Adipocyte (in vitro differentiated cells): ENCODE data around the gene NAGLU.
A peak's percentile ranks its signal among the peaks of the same experiment; 100 is the strongest.

Source experiments
- DNase-seq: peaks from one replicate; pipeline ENCODE4 v3.0.0-alpha.2; 2015; ENCODE audit warnings: low read depth
- H3K27me3 ChIP-seq: replicated peaks from 2 replicates; pipeline ENCODE4 v1.7.0; 2013; ENCODE audit warnings: mild to moderate bottlenecking, low read length, moderate library complexity; ENCODE audit not compliant: control insufficient read depth, insufficient read depth
- H3K36me3 ChIP-seq: 2 replicates; pipeline ENCODE4 v1.7.0; 2013; ENCODE audit warnings: low read length, mild to moderate bottlenecking, moderate library complexity; ENCODE audit not compliant: control insufficient read depth, insufficient read depth, severe bottlenecking
- H3K4me1 ChIP-seq: 2 replicates; pipeline ENCODE4 v1.7.0; 2013; ENCODE audit warnings: mild to moderate bottlenecking, low read length, moderate library complexity; ENCODE audit not compliant: control insufficient read depth, insufficient read depth
- H3K4me3 ChIP-seq: 2 replicates; pipeline ENCODE4 v1.7.0; 2013; ENCODE audit warnings: mild to moderate bottlenecking, low read length, moderate library complexity
- H3K9ac ChIP-seq: 2 replicates; pipeline ENCODE4 v1.7.0; 2013; ENCODE audit warnings: mild to moderate bottlenecking, low read length, moderate library complexity
- H3K9me3 ChIP-seq: 2 replicates; pipeline ENCODE4 v1.7.0; 2013; ENCODE audit warnings: mild to moderate bottlenecking, low read length, moderate library complexity; ENCODE audit not compliant: control insufficient read depth

The NAGLU gene

GRCh38 chr17:42536048-42536371, at the start of gene NAGLU:
Gene NAGLU (plus strand): TSS chr17:42536241. CDS start chr17:42536273, 32 bp downstream.
- Histone ChIP-seq H3K36me3 (peaks cover 27% of the 10 kb centered on the region), H3K9me3 (no peaks in the 10 kb centered on the region), H3K9ac (peak within 1 kb of the TSS; percentile 89), H3K4me3 (peak within 1 kb of the TSS; percentile 90), H3K4me1 (peaks cover 23% of the 10 kb centered on the region), H3K27me3 (no peaks in the 10 kb centered on the region)
- peak; percentile 98 for DNase-seq

DNA sequence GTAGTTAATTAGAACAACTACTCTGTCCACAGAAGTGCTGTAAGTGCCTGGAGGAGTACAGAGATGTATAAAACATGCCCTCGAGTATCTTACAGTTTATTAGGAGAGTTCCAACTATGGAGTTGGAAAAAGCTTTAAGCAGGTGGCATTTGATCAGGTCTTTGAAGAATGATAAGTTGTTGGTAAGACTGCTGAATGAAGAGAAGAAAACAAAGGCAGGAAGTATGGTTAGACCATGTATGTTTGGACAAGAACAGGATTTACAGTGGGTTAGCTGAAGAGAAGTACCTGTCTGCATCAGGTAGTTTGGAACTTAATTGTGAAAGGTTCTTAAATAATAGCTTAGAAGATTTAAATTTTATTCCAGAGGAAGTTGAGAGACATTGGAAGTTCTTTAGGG, 48.0 kb upstream of the NAGLU start:
- Histone ChIP-seq H3K27me3 (no peaks in the 10 kb centered on the region), H3K9me3 (no peaks in the 10 kb centered on the region), H3K9ac (no peak overlapping the region), H3K4me3 (no peak overlapping the region), H3K36me3 (peaks cover 65% of the 10 kb centered on the region), H3K4me1 (peaks cover 14% of the 10 kb centered on the region)
- DNase-seq, result no peak

DNA sequence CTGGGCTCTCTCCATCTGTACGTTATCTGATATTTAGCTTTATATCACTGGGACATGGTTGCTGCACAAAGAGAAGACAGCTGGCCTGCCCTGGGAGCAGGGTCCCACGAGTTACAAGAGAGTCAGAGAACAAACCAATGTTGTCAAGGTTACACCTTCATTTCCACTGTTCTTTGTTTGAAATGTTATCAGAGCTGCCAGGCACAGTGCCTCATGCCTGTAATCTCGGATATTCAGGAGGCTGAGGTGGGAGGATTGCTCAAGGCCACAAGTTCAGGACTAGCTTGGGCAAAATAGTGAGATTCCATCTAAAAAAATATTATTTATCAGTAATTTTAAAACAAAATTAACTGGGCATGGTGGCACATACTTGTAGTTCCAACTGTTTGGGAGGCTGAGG, 42.7 kb upstream of the NAGLU start:
- peaks cover 64% of the 10 kb centered on the region for H3K36me3 ChIP-seq
- no peak overlapping the region for H3K9ac ChIP-seq
- no peak for DNase-seq
- H3K4me1 ChIP-seq, result no peaks in the 10 kb centered on the region
- H3K9me3 ChIP-seq, result no peaks in the 10 kb centered on the region
- H3K27me3 ChIP-seq, result no peaks in the 10 kb centered on the region
- no peak overlapping the region for H3K4me3 ChIP-seq

GRCh38 chr17:42494673-42495072, 41.4 kb upstream of the NAGLU start:
- Histone ChIP-seq H3K9me3 (no peaks in the 10 kb centered on the region), H3K27me3 (no peaks in the 10 kb centered on the region), H3K4me1 (no peaks in the 10 kb centered on the region), H3K9ac (no peak overlapping the region), H3K36me3 (peaks cover 63% of the 10 kb centered on the region), H3K4me3 (no peak overlapping the region)
- DNase-seq, result no peak

DNA sequence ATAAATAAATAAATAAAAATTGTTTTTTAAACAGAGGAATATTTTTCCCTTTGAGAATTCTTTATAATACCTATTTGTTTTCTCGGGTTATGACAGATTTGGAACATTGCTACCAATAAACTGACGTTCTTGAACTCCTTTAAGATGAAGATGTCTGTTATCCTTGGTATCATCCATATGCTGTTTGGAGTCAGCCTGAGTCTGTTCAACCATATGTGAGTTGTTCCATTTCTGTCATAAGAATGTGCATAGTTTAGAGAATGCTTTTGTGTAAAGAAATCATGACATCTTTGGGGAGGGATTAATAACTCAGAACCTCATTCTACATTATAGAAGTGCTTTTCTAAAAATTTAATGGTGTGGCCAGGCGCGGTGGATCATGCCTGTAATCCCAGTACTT, 37.2 kb upstream of the NAGLU start:
- Histone ChIP-seq H3K9me3 (no peaks in the 10 kb centered on the region), H3K4me1 (no peaks in the 10 kb centered on the region), H3K9ac (no peak overlapping the region), H3K36me3 (peaks cover 71% of the 10 kb centered on the region), H3K4me3 (no peak overlapping the region), H3K27me3 (no peaks in the 10 kb centered on the region)
- DNase-seq, result no peak

DNA sequence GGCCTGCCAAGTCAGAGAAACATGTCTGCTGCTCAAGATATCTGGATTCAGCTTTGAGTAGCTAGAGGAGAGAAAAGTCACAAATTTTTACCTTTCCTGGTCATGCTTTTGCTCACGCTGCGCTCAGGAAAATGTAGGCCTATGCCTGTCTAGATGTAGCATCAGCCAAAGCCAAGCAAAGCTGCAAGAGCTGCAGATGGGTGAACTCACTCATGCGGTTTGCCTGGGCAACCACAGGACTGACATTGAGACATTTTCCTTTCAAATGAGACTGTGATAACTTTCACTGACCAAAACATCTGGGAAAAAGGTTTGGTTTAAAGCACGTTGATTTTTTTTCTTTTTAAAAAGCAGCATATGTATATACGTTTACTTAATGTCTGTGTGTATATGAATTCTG, 34.0 kb upstream of the NAGLU start:
- H3K4me3 ChIP-seq, result no peak overlapping the region
- H3K4me1 ChIP-seq, result no peaks in the 10 kb centered on the region
- H3K9ac ChIP-seq, result no peak overlapping the region
- no peaks in the 10 kb centered on the region for H3K27me3 ChIP-seq
- DNase-seq, result no peak
- peaks cover 63% of the 10 kb centered on the region for H3K36me3 ChIP-seq
- H3K9me3 ChIP-seq, result no peaks in the 10 kb centered on the region

DNA sequence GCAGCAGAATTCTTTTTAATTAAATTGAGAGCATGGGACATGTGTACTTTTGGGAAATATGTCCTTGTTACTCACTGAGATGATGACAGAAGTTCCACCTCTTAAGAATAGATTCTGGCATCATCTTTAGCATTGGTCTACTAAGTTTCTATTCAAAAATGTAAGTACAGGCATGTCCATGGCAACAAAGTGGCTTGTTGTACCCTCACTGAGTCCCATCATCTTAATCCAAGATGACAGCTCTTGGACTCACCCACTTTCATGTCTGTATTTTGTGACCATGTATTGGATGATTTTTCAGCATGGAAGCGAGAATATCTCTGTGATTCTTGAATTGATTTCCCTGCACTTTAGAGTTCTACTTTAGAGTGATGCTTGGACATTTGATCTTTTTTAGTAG, 33.1 kb upstream of the NAGLU start:
- no peak for DNase-seq

GRCh38 chr17:42507671-42508070, 28.4 kb upstream of the NAGLU start:
- peaks cover 65% of the 10 kb centered on the region for H3K36me3 ChIP-seq
- H3K9me3 ChIP-seq, result no peaks in the 10 kb centered on the region
- no peak overlapping the region for H3K9ac ChIP-seq
- no peak for DNase-seq
- no peaks in the 10 kb centered on the region for H3K27me3 ChIP-seq
- H3K4me3 ChIP-seq, result no peak overlapping the region
- H3K4me1 ChIP-seq, result peaks cover 8% of the 10 kb centered on the region

More for the DNA sequence above, 33.1 kb upstream of the NAGLU start:
- Histone ChIP-seq H3K9ac (no peak overlapping the region), H3K36me3 (peaks cover 72% of the 10 kb centered on the region), H3K27me3 (no peaks in the 10 kb centered on the region), H3K4me1 (no peaks in the 10 kb centered on the region), H3K9me3 (no peaks in the 10 kb centered on the region), H3K4me3 (no peak overlapping the region)

- Histone ChIP-seq H3K27me3 (no peaks in the 10 kb centered on the region), H3K36me3 (peaks cover 57% of the 10 kb centered on the region), H3K4me1 (peaks cover 18% of the 10 kb centered on the region), H3K9me3 (no peaks in the 10 kb centered on the region), H3K9ac (no peak overlapping the region), H3K4me3 (no peak overlapping the region)
- no peak for DNase-seq
These were observed 27.4 kb upstream of the NAGLU start for GRCh38 chr17:42508426-42509165.

DNA sequence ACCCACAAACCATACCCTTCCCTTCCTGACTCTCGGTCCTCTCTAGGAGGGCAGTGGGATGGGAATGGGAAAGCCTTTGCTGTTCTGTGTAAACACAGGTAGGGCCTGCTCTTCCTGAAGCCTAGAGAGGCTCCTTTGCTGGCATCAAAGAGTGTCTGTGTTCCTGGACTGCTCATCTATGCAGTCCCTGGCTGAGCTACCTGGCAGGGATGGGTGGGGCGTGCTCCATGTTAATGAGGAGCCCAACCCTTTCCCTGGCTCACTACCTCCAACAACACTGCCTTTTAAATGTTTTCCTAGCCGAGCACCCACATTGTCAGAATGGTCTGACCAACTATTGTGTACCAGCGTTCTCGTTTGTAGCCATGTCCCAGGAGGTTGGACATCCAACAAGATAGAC, 26.6 kb upstream of the NAGLU start:
- Histone ChIP-seq H3K9ac (no peak overlapping the region), H3K9me3 (no peaks in the 10 kb centered on the region), H3K36me3 (peaks cover 49% of the 10 kb centered on the region), H3K4me1 (peaks cover 26% of the 10 kb centered on the region), H3K27me3 (no peaks in the 10 kb centered on the region), H3K4me3 (no peak overlapping the region)
- DNase-seq, result no peak

- Histone ChIP-seq H3K4me3 (no peak overlapping the region), H3K36me3 (peaks cover 46% of the 10 kb centered on the region), H3K4me1 (peaks cover 30% of the 10 kb centered on the region), H3K9me3 (no peaks in the 10 kb centered on the region), H3K9ac (no peak overlapping the region), H3K27me3 (no peaks in the 10 kb centered on the region)
- no peak for DNase-seq
These were observed 26.2 kb upstream of the NAGLU start for GRCh38 chr17:42509841-42510240.

GRCh38 chr17:42512246-42512645, 23.8 kb upstream of the NAGLU start:
- Histone ChIP-seq H3K27me3 (no peaks in the 10 kb centered on the region), H3K9me3 (no peaks in the 10 kb centered on the region), H3K9ac (peak overlapping the region; percentile 80), H3K4me3 (peak overlapping the region; percentile 50), H3K36me3 (peaks cover 36% of the 10 kb centered on the region), H3K4me1 (peaks cover 46% of the 10 kb centered on the region)
- no peak for DNase-seq
